Stomach smooth muscle (tissue), 2 donors: ENCODE measurements around the gene PRRC2B.
"Not testable (repeated sequence)": the region's sequence is repeated elsewhere in the genome, so short reads cannot be mapped to it uniquely, and the experiment has no call there.

Experiments
- H3K27ac ChIP-seq: one replicate; pipeline ENCODE4 v1.7.0; 2013; ENCODE audit warnings: mild to moderate bottlenecking, low read length, inconsistent platforms
- H3K27me3 ChIP-seq, 2 donors: one replicate each; pipeline ENCODE4 v1.7.0; 2013; ENCODE audit warnings: low read length in 2 of 2; ENCODE audit not compliant: insufficient read depth in 2 of 2, control insufficient read depth in 1 of 2
- H3K36me3 ChIP-seq, 2 donors: one replicate each; pipeline ENCODE4 v1.7.0; 2013; ENCODE audit warnings: low read length in 2 of 2; ENCODE audit not compliant: control insufficient read depth in 2 of 2, insufficient read depth in 2 of 2
- H3K4me1 ChIP-seq: one replicate; pipeline ENCODE4 v1.7.0; 2013; ENCODE audit warnings: low read length; ENCODE audit not compliant: control insufficient read depth, insufficient read depth
- H3K4me3 ChIP-seq, 2 donors: one replicate each; pipeline ENCODE4 v1.7.0; 2013; ENCODE audit warnings: low read length in 2 of 2
- H3K9ac ChIP-seq, 2 donors: one replicate each; pipeline ENCODE4 v1.7.0; 2013; ENCODE audit warnings: low read length in 2 of 2, mild to moderate bottlenecking in 1 of 2
- H3K9me3 ChIP-seq, 2 donors: one replicate each; pipeline ENCODE4 v1.7.0; 2013; ENCODE audit warnings: low read length in 2 of 2; ENCODE audit not compliant: control insufficient read depth in 2 of 2
- donor health status: healthy.
- donor health status: Pancreatic carcinoma.

The PRRC2B gene

GRCh38 chr9:131469951-131470350 is 76.1 kb downstream of the PRRC2B start:
- Histone ChIP-seq H3K27ac (no peak overlapping the region), H3K4me3 (no peak overlapping the region), H3K36me3 (peaks cover 72 to 76% of the 10 kb centered on the region in 2 donors), H3K4me1 (no peaks in the 10 kb centered on the region), H3K9me3 (no peaks in the 10 kb centered on the region), H3K27me3 (no peaks in the 10 kb centered on the region), H3K9ac (no peak overlapping the region)

- Histone ChIP-seq H3K27me3 (no peaks in the 10 kb centered on the region), H3K27ac (no peak overlapping the region), H3K36me3 (peaks cover 72 to 76% of the 10 kb centered on the region in 2 donors), H3K4me3 (no peak overlapping the region), H3K9me3 (no peaks in the 10 kb centered on the region), H3K9ac (no peak overlapping the region), H3K4me1 (no peaks in the 10 kb centered on the region)
These were observed 76.7 kb downstream of the PRRC2B start for GRCh38 chr9:131470581-131470991.

GRCh38 chr9:131472085-131472484 is 78.2 kb downstream of the PRRC2B start:
- H3K4me1 ChIP-seq, H3K9me3 ChIP-seq, H3K4me3 ChIP-seq, H3K9ac ChIP-seq, H3K27me3 ChIP-seq, H3K27ac ChIP-seq: not testable (repeated sequence)
- peaks cover 77 to 81% of the 10 kb centered on the region in 2 donors for H3K36me3 ChIP-seq

- no peak overlapping the region for H3K4me3 ChIP-seq
- no peaks in the 10 kb centered on the region for H3K27me3 ChIP-seq
- H3K9ac ChIP-seq = no peak overlapping the region
- no peaks in the 10 kb centered on the region for H3K9me3 ChIP-seq
- H3K4me1 ChIP-seq = no peaks in the 10 kb centered on the region
- peaks cover 76 to 81% of the 10 kb centered on the region in 2 donors for H3K36me3 ChIP-seq
- no peak overlapping the region for H3K27ac ChIP-seq
These were observed 79.5 kb downstream of the PRRC2B start for GRCh38 chr9:131473198-131473885.

GRCh38 chr9:131473891-131474290 is 80.0 kb downstream of the PRRC2B start:
- Histone ChIP-seq H3K9me3 (no peaks in the 10 kb centered on the region), H3K27ac (no peak overlapping the region), H3K9ac (no peak overlapping the region), H3K4me1 (no peaks in the 10 kb centered on the region), H3K36me3 (peaks cover 77 to 80% of the 10 kb centered on the region in 2 donors), H3K4me3 (no peak overlapping the region), H3K27me3 (no peaks in the 10 kb centered on the region)

GRCh38 chr9:131474711-131475110 is 80.8 kb downstream of the PRRC2B start:
- Histone ChIP-seq H3K27me3 (no peaks in the 10 kb centered on the region), H3K9ac (no peak overlapping the region), H3K4me3 (no peak overlapping the region), H3K36me3 (peaks cover 80 to 83% of the 10 kb centered on the region in 2 donors), H3K4me1 (no peaks in the 10 kb centered on the region), H3K9me3 (no peaks in the 10 kb centered on the region), H3K27ac (no peak overlapping the region)

GRCh38 chr9:131475111-131475955 is 81.4 kb downstream of the PRRC2B start:
- no peaks in the 10 kb centered on the region for H3K4me1 ChIP-seq
- peaks cover 79 to 82% of the 10 kb centered on the region in 2 donors for H3K36me3 ChIP-seq
- no peaks in the 10 kb centered on the region for H3K27me3 ChIP-seq

GRCh38 chr9:131475956-131476776 is 82.3 kb downstream of the PRRC2B start:
- H3K4me3 ChIP-seq = no peak overlapping the region
- peaks cover 71 to 79% of the 10 kb centered on the region in 2 donors for H3K36me3 ChIP-seq
- no peaks in the 10 kb centered on the region for H3K4me1 ChIP-seq
- H3K9ac ChIP-seq = no peak overlapping the region
- no peaks in the 10 kb centered on the region for H3K27me3 ChIP-seq
- no peak overlapping the region for H3K27ac ChIP-seq
- no peaks in the 10 kb centered on the region for H3K9me3 ChIP-seq

More at GRCh38 chr9:131475111-131475955, 81.4 kb downstream of the PRRC2B start:
- no peaks in the 10 kb centered on the region for H3K9me3 ChIP-seq
- H3K4me3 ChIP-seq = no peak overlapping the region
- no peak overlapping the region for H3K9ac ChIP-seq
- no peak overlapping the region for H3K27ac ChIP-seq

- no peak overlapping the region for H3K4me3 ChIP-seq
- no peak overlapping the region for H3K9ac ChIP-seq
- H3K4me1 ChIP-seq = no peaks in the 10 kb centered on the region
- peaks cover 67 to 77% of the 10 kb centered on the region in 2 donors for H3K36me3 ChIP-seq
- no peak overlapping the region for H3K27ac ChIP-seq
- no peaks in the 10 kb centered on the region for H3K27me3 ChIP-seq
- H3K9me3 ChIP-seq = no peaks in the 10 kb centered on the region
These were observed 83.0 kb downstream of the PRRC2B start for GRCh38 chr9:131476777-131477345.

- Histone ChIP-seq H3K27ac (no peak overlapping the region), H3K4me1 (peaks cover under 1% of the 10 kb centered on the region), H3K9ac (no peak overlapping the region), H3K4me3 (no peak overlapping the region), H3K9me3 (no peaks in the 10 kb centered on the region), H3K36me3 (peaks cover 72 to 82% of the 10 kb centered on the region in 2 donors), H3K27me3 (no peaks in the 10 kb centered on the region)
These were observed 83.5 kb downstream of the PRRC2B start for GRCh38 chr9:131477367-131477766.
